Measurements from ENCODE around the gene LRBA. TPM values are rescaled to one million over a fixed set of nuclear protein-coding genes. Genes with fewer than 3 reads are reported as not detected.

Gene LRBA
- total RNA-seq, 1 donor from 2014 or later: 28.2 TPM

- no peak overlapping the region for H3K4me3 Mint-ChIP-seq
- no peak overlapping the region for H3K27ac Mint-ChIP-seq (ENCODE audit: unreplicated experiment)
- no peaks in the 10 kb centered on the region for H3K9me3 Mint-ChIP-seq
- H3K4me1 Mint-ChIP-seq: peaks cover 7% of the 10 kb centered on the region
- no peak for TF ChIP-seq CTCF (conservative IDR thresholded peaks at IDR 0.05)
- H3K27me3 Mint-ChIP-seq (ENCODE audit: low read depth): no peaks in the 10 kb centered on the region
- DNase-seq (ENCODE audit: low read depth, low spot score): no peak
- H3K36me3 Mint-ChIP-seq (ENCODE audit: low read depth): peaks cover 15% of the 10 kb centered on the region
These were observed 779.8 kb downstream of the LRBA start for GRCh38 chr4:150235317-150235716.

- H3K4me1 Mint-ChIP-seq: peaks cover 13% of the 10 kb centered on the region
- H3K27ac Mint-ChIP-seq (ENCODE audit: unreplicated experiment): no peak overlapping the region
- H3K9me3 Mint-ChIP-seq: no peaks in the 10 kb centered on the region
- no peak overlapping the region for H3K4me3 Mint-ChIP-seq
- no peak for DNase-seq (ENCODE audit: low read depth, low spot score)
- H3K27me3 Mint-ChIP-seq (ENCODE audit: low read depth): no peaks in the 10 kb centered on the region
- peaks cover 17% of the 10 kb centered on the region for H3K36me3 Mint-ChIP-seq (ENCODE audit: low read depth)
- TF ChIP-seq CTCF (conservative IDR thresholded peaks at IDR 0.05): no peak
These were observed 780.8 kb downstream of the LRBA start for GRCh38 chr4:150234246-150234645.

- H3K27ac Mint-ChIP-seq (ENCODE audit: unreplicated experiment): no peak overlapping the region
- H3K36me3 Mint-ChIP-seq (ENCODE audit: low read depth): peaks cover 25% of the 10 kb centered on the region
- no peak for TF ChIP-seq CTCF (conservative IDR thresholded peaks at IDR 0.05)
These were observed 783.1 kb downstream of the LRBA start for GRCh38 chr4:150232029-150232428.

GRCh38 chr4:150231107-150231770, 783.8 kb downstream of the LRBA start:
- Mint-ChIP-seq H3K27me3 (ENCODE audit: low read depth) (no peaks in the 10 kb centered on the region), H3K9me3 (no peaks in the 10 kb centered on the region), H3K27ac (ENCODE audit: unreplicated experiment) (no peak overlapping the region), H3K36me3 (ENCODE audit: low read depth) (peaks cover 25% of the 10 kb centered on the region), H3K4me3 (no peak overlapping the region), H3K4me1 (peaks cover 16% of the 10 kb centered on the region)
- no peak for DNase-seq (ENCODE audit: low read depth, low spot score)
- TF ChIP-seq CTCF (conservative IDR thresholded peaks at IDR 0.05): no peak

More at GRCh38 chr4:150232029-150232428, 783.1 kb downstream of the LRBA start:
- Mint-ChIP-seq H3K4me3 (no peak overlapping the region), H3K4me1 (peaks cover 16% of the 10 kb centered on the region), H3K27me3 (ENCODE audit: low read depth) (no peaks in the 10 kb centered on the region), H3K9me3 (no peaks in the 10 kb centered on the region)
- no peak for DNase-seq (ENCODE audit: low read depth, low spot score)

- H3K4me1 Mint-ChIP-seq: peaks cover 11% of the 10 kb centered on the region
- H3K4me3 Mint-ChIP-seq: no peak overlapping the region
- DNase-seq (ENCODE audit: low read depth, low spot score): no peak
- no peaks in the 10 kb centered on the region for H3K9me3 Mint-ChIP-seq
- H3K36me3 Mint-ChIP-seq (ENCODE audit: low read depth): peaks cover 25% of the 10 kb centered on the region
- H3K27me3 Mint-ChIP-seq (ENCODE audit: low read depth): no peaks in the 10 kb centered on the region
- H3K27ac Mint-ChIP-seq (ENCODE audit: unreplicated experiment): no peak overlapping the region
- TF ChIP-seq CTCF (conservative IDR thresholded peaks at IDR 0.05): no peak
These were observed 784.5 kb downstream of the LRBA start for GRCh38 chr4:150230561-150230960.
